Left ventricle myocardium superior (tissue), 1 donor: ENCODE data around the gene TMEM52. TPM values are rescaled to one million over a fixed set of nuclear protein-coding genes. Genes with fewer than 3 reads are reported as not detected.
A peak's percentile ranks its signal among the peaks of the same experiment; 100 is the strongest.
"Not testable (repeated sequence)": the region's sequence is repeated elsewhere in the genome, so short reads cannot be mapped to it uniquely, and the experiment has no call there.

Experiments used
- ATAC-seq: fragments of 200-7000 bp; cut with Tn5 transposase; one replicate; pipeline ENCODE4 v1.9.1; 2020; ENCODE audit warnings: mild to moderate bottlenecking, moderate library complexity
- DNase-seq: peaks from one replicate; pipeline ENCODE4 v3.0.0-alpha.2; 2020
- intact Hi-C: fragments of 100-400 bp; cut with micrococcal nuclease; formaldehyde crosslinking; loops from one replicate; pipeline ENCODE4 v1.11.0; 2022
- total RNA-seq: library from RNA; stranded (reverse); fragmentation: NEBNext Ultra II Directional; extraction: Animal tissue kit (Norgen Biotek cat#: 25700); gene quantifications from one replicate; pipeline ENCODE4 v1.2.1, GENCODE V29; 2021
- donor health status: DM: no; HTN: yes; CAD: no; lungs with severe emphysema.

TMEM52 gene
- total RNA-seq, 1 donor from 2014 or later, result 1.7 TPM

- intact Hi-C loops, result loop anchor here (10.0 kb wide), 2 partner anchors 55 to 115 kb away; partner anchors contain the start of gene NADK
- ATAC-seq, result peak; percentile 4
- peak; percentile 83 for DNase-seq
Measured at GRCh38 chr1:1889847-1890505, 29.1 kb downstream of the TMEM52 start.

- DNase-seq (no peak), ATAC-seq (no peak)
- intact Hi-C loops, result loop anchor here (10.0 kb wide), 1 partner anchor 54 kb away; no protein-coding TSS in a partner anchor
Measured at GRCh38 chr1:1889090-1889750, 29.9 kb downstream of the TMEM52 start.

GRCh38 chr1:1883890-1884289, 35.2 kb downstream of the TMEM52 start:
- intact Hi-C loops, result loop anchor here (10.0 kb wide), 1 partner anchor 49 kb away; no protein-coding TSS in a partner anchor
- DNase-seq, ATAC-seq: not testable (repeated sequence)

- intact Hi-C loops, result loop anchor here (10.0 kb wide), 1 partner anchor 48 kb away; no protein-coding TSS in a partner anchor
- DNase-seq (no peak), ATAC-seq (peak; percentile 37)
Measured at GRCh38 chr1:1883092-1883873, 35.8 kb downstream of the TMEM52 start.

GRCh38 chr1:1881727-1882126, 37.4 kb downstream of the TMEM52 start:
- ATAC-seq, result peak; percentile 36
- DNase-seq, result no peak
- intact Hi-C loops, result loop anchor here (10.0 kb wide), 1 partner anchor 47 kb away; no protein-coding TSS in a partner anchor

GRCh38 chr1:1880617-1881312, 38.3 kb downstream of the TMEM52 start:
- DNase-seq (no peak), ATAC-seq (no peak)
- intact Hi-C loops, result loop anchor here (10.0 kb wide), 1 partner anchor 46 kb away; no protein-coding TSS in a partner anchor

- DNase-seq (no peak), ATAC-seq (no peak)
- intact Hi-C loops, result loop anchor here (10.0 kb wide), 1 partner anchor 45 kb away; no protein-coding TSS in a partner anchor
Measured at GRCh38 chr1:1879942-1880341, 39.1 kb downstream of the TMEM52 start.

- ATAC-seq (no peak), DNase-seq (no peak)
- intact Hi-C loops, result no loop called here
Measured at GRCh38 chr1:1877865-1878436, 41.1 kb downstream of the TMEM52 start.

GRCh38 chr1:1876335-1876930, 42.6 kb downstream of the TMEM52 start:
- intact Hi-C loops, result no loop called here
- ATAC-seq (no peak), DNase-seq (no peak)

GRCh38 chr1:1875932-1876331, 43.1 kb downstream of the TMEM52 start:
- ATAC-seq, result no peak
- intact Hi-C loops, result no loop called here
- DNase-seq, result no peak

GRCh38 chr1:1874901-1875300, 44.2 kb downstream of the TMEM52 start:
- intact Hi-C loops, result no loop called here
- ATAC-seq, result no peak

GRCh38 chr1:1873186-1873585, 45.9 kb downstream of the TMEM52 start:
- DNase-seq (peak; percentile 84), ATAC-seq (peak; percentile 95)
- intact Hi-C loops, result no loop called here

More at GRCh38 chr1:1874901-1875300, 44.2 kb downstream of the TMEM52 start:
- no peak for DNase-seq

- intact Hi-C loops, result no loop called here
- DNase-seq (no peak), ATAC-seq (no peak)
Measured at GRCh38 chr1:1872329-1872994, 46.6 kb downstream of the TMEM52 start.

GRCh38 chr1:1869469-1869868, 49.6 kb downstream of the TMEM52 start:
- no peak for DNase-seq
- no peak for ATAC-seq
- intact Hi-C loops, result no loop called here
